GM21526 (cell line): ENCODE measurements around the gene PCSK4.
"Not testable (repeated sequence)": the region's sequence is repeated elsewhere in the genome, so short reads cannot be mapped to it uniquely, and the experiment has no call there.

Experiments
- ATAC-seq: cut with Tn5 transposase; IDR thresholded peaks from one replicate; pipeline ENCODE4 v1.9.1; 2021; ENCODE audit warnings: moderate library complexity; ENCODE audit not compliant: unreplicated experiment, low FRiP score

PCSK4 gene

GRCh38 chr19:1490311-1491113 lies at the start of gene PCSK4:
Gene PCSK4 (minus strand): TSS chr19:1490350. CDS start chr19:1490346, 4 bp downstream.
- peak; percentile 62 for ATAC-seq

DNA sequence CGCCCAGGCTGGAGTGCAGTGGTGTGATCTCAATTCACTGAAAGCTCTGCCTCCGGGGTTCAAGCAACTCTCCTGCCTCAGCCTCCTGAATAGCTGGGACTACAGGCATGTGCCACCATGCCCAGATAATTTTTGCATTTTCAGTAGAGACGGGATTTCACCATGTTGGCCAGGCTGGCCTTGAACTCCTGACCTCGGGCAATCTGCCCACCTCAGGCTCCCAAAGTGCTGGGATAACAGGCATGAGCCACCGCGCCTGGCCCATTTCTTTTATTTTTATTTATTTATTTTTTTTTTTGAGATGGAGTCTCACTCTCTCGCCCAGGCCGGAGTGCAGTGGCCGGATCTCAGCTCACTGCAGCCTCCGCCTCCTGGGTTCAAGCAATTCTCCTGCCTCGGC lies 49.6 kb upstream of the PCSK4 start:
- not testable (repeated sequence) for ATAC-seq

- no peak for ATAC-seq
Measured at GRCh38 chr19:1538978-1539377, 48.8 kb upstream of the PCSK4 start.

DNA sequence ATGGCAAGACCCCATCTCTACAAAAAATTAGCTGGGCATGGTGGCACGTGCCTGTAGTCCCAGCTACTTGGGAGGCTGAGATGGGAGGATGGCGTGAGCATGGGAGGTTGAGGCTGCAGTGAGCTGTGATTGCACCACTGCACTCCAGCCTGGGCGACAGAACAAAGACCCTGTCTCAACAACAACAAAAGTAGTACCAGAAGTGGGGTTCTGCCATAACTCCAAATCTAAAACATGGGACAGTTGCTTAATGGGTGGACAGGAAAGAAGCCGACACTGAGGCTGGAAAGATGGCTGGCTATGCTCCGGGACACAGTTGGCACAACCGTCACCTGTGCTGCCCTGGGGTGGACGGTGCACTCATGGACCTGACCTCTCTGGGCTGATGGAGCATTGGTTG lies 45.5 kb upstream of the PCSK4 start:
- not testable (repeated sequence) for ATAC-seq

DNA sequence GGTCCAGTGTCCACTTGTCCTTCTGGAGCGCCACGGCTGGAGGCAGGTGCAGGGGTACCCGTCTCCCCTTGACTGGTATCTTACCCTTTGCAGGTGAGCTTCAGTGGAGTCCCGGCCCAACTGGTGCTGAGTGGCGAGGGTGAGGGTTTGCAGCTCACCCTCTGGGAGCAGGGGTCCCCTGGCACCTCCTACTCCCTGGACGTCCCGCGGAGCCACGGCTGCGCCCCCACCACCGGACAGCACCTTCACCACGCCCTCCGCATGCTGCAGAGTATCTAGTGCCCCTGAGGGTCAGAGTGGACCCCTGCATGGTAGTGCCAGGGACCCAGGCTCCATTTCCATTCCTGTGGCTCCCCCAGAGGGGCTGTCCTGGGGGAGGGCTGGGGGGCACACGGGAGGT lies 44.8 kb upstream of the PCSK4 start:
- no peak for ATAC-seq

- no peak for ATAC-seq
Measured at GRCh38 chr19:1533510-1534150, 43.5 kb upstream of the PCSK4 start.

DNA sequence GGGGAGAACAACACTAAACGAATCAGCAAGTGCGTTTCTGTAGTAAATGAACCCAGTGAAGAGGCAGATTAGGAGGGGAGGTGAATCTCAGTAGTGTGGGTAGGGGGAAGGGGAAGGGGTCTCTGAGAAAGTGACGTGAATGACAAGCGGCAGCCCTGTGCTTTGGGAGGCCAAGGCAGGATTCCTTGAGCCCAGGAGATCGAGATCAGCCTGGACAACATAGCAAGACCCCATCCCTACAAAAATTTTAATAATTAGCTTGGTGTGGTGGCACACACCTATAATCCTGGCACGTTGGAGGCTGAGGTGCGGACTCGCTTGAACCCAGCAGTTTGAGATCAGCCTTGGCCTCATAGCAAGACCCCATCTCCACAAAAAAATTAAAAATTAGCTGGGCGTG lies 41.9 kb upstream of the PCSK4 start:
- ATAC-seq, result no peak

DNA sequence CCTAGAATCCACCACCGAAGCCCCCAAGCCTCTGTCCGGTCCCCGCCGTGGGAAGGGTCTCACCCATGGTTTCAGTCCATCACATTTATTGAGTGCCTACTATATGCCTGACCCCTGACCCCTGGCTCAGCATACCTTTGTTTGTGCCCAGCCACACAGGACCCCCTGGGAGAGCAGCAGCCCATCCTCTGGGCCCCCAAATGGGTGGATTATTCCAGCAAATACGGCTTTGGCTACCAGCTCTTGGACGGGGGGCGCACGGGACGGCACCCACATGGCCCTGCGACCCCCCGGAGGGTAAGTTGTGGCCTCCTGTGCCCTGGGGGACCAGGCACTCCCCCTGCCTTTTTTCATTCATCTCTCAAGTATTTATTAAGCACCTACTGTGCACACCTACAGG lies 41.4 kb upstream of the PCSK4 start:
- no peak for ATAC-seq

DNA sequence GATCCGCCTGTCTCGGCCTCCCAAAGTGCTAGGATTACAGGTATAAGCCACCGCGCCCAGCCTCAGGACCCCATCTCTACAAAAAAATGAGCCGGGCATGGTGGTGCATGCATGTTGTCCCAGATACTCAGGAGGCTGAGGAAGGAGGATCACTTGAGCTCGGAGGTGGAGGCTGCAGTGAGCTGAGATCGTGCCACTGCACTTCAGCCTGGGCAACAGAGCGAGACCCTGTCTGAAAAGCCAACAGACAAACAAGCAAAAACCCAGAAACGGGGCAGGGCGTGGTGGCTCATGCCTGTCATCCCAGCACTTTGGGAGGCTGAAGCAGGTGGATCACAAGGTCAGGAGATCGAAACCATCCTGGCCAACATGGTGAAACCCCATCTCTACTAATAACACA lies 40.7 kb upstream of the PCSK4 start:
- ATAC-seq, result not testable (repeated sequence)

DNA sequence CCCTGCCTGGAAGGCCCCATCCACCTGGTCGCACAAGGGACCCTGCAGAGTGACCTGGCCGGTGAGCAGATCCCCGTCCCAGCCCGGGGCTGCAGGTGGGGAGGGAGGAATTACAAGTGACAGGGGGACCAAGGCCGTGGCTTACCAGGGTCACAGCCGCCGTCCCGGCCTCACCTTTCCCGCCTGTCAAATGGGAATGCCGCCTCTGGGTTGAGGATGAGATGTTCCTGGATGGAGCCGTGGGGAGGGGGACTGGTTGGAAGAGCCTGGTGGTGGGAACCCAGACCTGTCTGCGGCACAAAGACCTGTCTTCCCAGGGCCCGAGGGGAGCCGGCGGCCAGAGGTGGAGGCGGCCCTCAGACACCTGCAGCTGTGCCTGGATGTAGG lies 39.3 kb upstream of the PCSK4 start:
- no peak for ATAC-seq

GRCh38 chr19:1528596-1529429 lies 38.7 kb upstream of the PCSK4 start:
- ATAC-seq, result no peak

- no peak for ATAC-seq
Measured at GRCh38 chr19:1527650-1528309, 37.6 kb upstream of the PCSK4 start.

DNA sequence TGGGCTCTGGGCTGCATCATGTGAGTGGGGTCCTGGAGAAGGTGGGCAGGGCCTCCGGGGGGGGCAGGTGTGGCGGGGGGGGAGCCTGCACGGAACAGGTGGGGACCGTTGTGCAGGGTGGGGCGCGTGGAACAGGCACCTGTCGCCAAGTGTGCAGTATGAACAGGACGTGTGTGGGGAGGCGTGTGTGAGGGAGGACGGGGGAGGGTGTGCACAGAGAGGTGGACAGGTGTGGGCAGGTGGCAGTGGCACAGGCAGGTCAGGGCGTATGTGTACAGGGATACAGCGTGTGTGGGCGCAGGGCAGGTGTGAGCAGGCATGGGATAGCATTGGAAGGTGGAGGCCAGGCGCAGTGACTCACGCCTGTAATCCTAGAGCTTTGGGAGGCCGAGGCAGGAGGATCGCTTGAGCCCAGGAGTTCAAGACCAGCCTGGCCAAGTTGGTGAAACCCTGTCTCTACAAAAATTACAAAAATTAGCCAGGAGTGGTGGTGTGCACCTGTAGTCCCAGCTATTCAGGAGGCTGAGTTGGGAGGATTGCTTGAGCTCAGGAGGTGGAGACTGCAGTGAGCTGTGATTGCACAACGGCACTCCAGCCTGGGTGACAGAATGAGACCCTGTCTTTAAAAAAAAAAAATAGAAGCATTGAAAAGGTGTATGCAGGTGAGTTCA lies 37.0 kb upstream of the PCSK4 start:
- no peak for ATAC-seq

DNA sequence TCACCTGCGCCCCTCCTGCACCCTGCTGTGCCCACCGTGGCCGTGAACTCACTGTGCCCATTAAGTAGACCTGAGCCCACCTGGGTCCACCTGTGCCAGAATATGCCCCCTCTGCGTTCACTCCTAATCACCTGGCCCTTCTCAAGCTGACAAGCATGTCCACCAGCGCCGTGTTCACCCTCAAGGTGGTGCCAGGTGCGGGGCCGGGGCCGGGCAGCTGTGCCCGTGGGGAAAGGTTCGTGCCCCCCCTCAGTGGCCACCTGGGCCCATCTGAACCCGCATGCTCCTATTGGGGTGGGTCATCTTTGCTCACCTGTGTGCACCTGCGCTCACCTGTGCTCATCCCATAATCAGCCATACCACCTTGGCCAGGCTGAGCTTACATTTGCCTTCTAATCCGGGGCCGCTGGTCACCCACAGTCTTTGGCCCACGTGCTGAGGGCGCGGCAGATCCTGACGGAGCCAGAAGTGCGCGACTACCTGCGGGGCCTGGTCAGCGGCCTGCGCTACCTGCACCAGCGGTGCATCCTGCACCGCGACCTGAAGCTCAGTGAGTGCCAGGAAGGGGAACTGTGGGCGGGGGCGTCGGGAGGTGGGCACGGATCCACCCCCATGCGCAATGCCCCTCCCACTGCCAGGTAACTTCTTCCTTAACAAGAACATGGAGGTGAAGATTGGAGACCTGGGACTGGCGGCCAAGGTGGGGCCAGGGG lies 36.1 kb upstream of the PCSK4 start:
- no peak for ATAC-seq

- ATAC-seq, result no peak
Measured at GRCh38 chr19:1525343-1525742, 35.2 kb upstream of the PCSK4 start.

- no peak for ATAC-seq
Measured at GRCh38 chr19:1524972-1525325, 34.8 kb upstream of the PCSK4 start.

DNA sequence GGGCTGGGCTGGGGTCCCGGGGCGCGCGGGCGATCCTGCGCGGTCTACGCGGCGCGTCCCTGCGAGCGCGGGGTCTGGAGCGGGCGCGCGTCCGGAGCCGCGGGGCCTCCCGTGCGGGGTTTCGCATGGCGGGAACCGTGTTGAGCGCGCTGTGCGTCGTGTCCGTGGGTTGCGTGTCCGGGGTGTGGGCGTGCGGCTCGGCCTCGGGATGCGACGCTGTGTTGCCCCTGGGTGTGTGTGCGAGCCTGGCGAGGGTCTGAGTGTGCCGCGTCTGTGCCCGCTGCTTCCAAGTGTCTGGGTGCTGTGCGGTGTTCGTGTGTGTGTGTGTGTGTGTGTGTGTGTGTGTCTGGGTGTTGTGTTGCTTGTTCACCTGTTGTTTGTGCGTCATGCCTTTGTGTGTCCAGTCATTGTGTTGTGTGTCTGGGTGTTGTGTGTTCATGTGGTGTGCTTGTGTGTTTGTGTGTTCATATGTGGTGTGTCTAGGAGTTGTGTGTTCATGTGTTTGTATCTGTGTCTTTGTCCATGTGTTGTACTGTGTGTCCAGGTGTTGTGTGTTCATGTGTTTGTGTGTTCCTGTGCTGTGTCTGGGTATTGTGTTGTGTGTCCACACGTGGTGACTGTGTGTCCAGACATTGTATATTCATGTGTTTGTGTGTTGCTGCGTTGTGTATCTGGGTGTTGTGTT lies 34.3 kb upstream of the PCSK4 start:
- ATAC-seq, result no peak

GRCh38 chr19:1523412-1524286 lies 33.5 kb upstream of the PCSK4 start, which contains the start of gene PLK5:
Gene PLK5 (plus strand): TSS chr19:1524077. CDS start chr19:1526997, 2,920 bp downstream.
- no peak for ATAC-seq
